ENCODE measurements around the gene WDR62.

The WDR62 gene

GRCh38 chr19:36142496-36142895 is 87.8 kb downstream of the WDR62 start:
- no peak for DNase-seq

GRCh38 chr19:36144624-36145023 is 89.9 kb downstream of the WDR62 start:
- DNase-seq: no peak

GRCh38 chr19:36149673-36150406 is 95.1 kb downstream of the WDR62 start:
- DNase-seq: no peak

GRCh38 chr19:36150586-36150985 is 95.9 kb downstream of the WDR62 start:
- no peak for DNase-seq

- peak; percentile 80 for DNase-seq
Measured at GRCh38 chr19:36151144-36152018, 96.7 kb downstream of the WDR62 start.

GRCh38 chr19:36152019-36152351 is 97.3 kb downstream of the WDR62 start:
- DNase-seq: peak; percentile 50

- peak; percentile 83 for DNase-seq
Measured at GRCh38 chr19:36152352-36153091, 97.8 kb downstream of the WDR62 start, which contains the start of gene COX7A1. Gene COX7A1, minus strand, starts transcription at chr19:36152447. Its CDS starts 40 bp downstream, at chr19:36152407.

GRCh38 chr19:36153126-36153525 is 98.4 kb downstream of the WDR62 start:
- DNase-seq: no peak

Measured in left hindlimb (tissue), 1 donor.